Measurements from ENCODE around the gene RBPMS2. TPM values are rescaled to one million over a fixed set of nuclear protein-coding genes. Genes with fewer than 3 reads are reported as not detected.

Gene RBPMS2
- total RNA-seq, 2 donors from 2014 or later, result 0.26 to 0.33 TPM

- WGBS, 2 donors, result 73 to 75% methylated on average over 2 of the region's 2 CpGs
- ATAC-seq, result no peak
- no peaks in the 10 kb centered on the region for H3K9me3 ChIP-seq
- TF ChIP-seq CTCF (IDR thresholded peaks at IDR 0.05), result no peak
- no peak for TF ChIP-seq POLR2A (IDR thresholded peaks at IDR 0.05)
- intact Hi-C loops (cut with DNase I), result no loop called here
- no peak for DNase-seq
- H3K27me3 ChIP-seq, result no peaks in the 10 kb centered on the region
- no peak overlapping the region for H3K27ac ChIP-seq
- peaks cover 15% of the 10 kb centered on the region for H3K4me1 ChIP-seq
- H3K36me3 ChIP-seq (replicated peaks in 1 of 2; ENCODE audit: insufficient read depth in 1 of 2, low read depth in 2 of 2), result no peaks in the 10 kb centered on the region
- H3K4me3 ChIP-seq, result no peak overlapping the region
Measured at GRCh38 chr15:64779024-64779423, 3.6 kb upstream of the RBPMS2 start.

- no peak for DNase-seq
Measured at GRCh38 chr15:64776402-64776786, 1.0 kb upstream of the RBPMS2 start.

GRCh38 chr15:64774629-64775493, 528 bp downstream of the RBPMS2 start:
- DNase-seq (peak; percentile 7 to 29 (median 26)), ATAC-seq (peak; percentile 45)
- peaks cover 7% of the 10 kb centered on the region for H3K4me1 ChIP-seq
- H3K27ac ChIP-seq, result no peak overlapping the region
- no peak for TF ChIP-seq POLR2A (IDR thresholded peaks at IDR 0.05)
- intact Hi-C loops (cut with DNase I), result no loop called here
- H3K36me3 ChIP-seq (replicated peaks in 1 of 2; ENCODE audit: insufficient read depth in 1 of 2, low read depth in 2 of 2), result no peaks in the 10 kb centered on the region
- H3K4me3 ChIP-seq, result peak overlapping the region in 1 of 2 donors; percentile 56
- 1% methylated on average over 99 of the region's 115 CpGs; no CpG with 5 or more reads in 1 of the 2 donors for WGBS, 2 donors
- no peaks in the 10 kb centered on the region for H3K27me3 ChIP-seq
- no peaks in the 10 kb centered on the region for H3K9me3 ChIP-seq

More at GRCh38 chr15:64776402-64776786, 1.0 kb upstream of the RBPMS2 start:
- WGBS, 2 donors, result 53 to 65% methylated on average over 24 of the region's 25 CpGs
- no peaks in the 10 kb centered on the region for H3K9me3 ChIP-seq
- no peak overlapping the region for H3K27ac ChIP-seq
- no peak for TF ChIP-seq CTCF (IDR thresholded peaks at IDR 0.05)
- TF ChIP-seq POLR2A (IDR thresholded peaks at IDR 0.05), result no peak
- no peak for ATAC-seq
- no peaks in the 10 kb centered on the region for H3K27me3 ChIP-seq
- H3K4me3 ChIP-seq, result no peak overlapping the region
- intact Hi-C loops (cut with DNase I), result no loop called here
- no peaks in the 10 kb centered on the region for H3K36me3 ChIP-seq (replicated peaks in 1 of 2; ENCODE audit: insufficient read depth in 1 of 2, low read depth in 2 of 2)
- H3K4me1 ChIP-seq, result peaks cover 12% of the 10 kb centered on the region

- no peaks in the 10 kb centered on the region for H3K36me3 ChIP-seq (replicated peaks in 1 of 2; ENCODE audit: insufficient read depth in 1 of 2, low read depth in 2 of 2)
- intact Hi-C loops (cut with DNase I), result no loop called here
- no peak overlapping the region for H3K27ac ChIP-seq
- TF ChIP-seq POLR2A (IDR thresholded peaks at IDR 0.05) (no peak), CTCF (IDR thresholded peaks at IDR 0.05) (no peak)
- DNase-seq (no peak), ATAC-seq (no peak)
- H3K4me3 ChIP-seq, result no peak overlapping the region
- peaks cover 7% of the 10 kb centered on the region for H3K4me1 ChIP-seq
- H3K27me3 ChIP-seq, result no peaks in the 10 kb centered on the region
- H3K9me3 ChIP-seq, result no peaks in the 10 kb centered on the region
- WGBS, 2 donors, result 81 to 91% methylated on average over 12 to 21 of the region's 21 CpGs
Measured at GRCh38 chr15:64774037-64774628, 1.3 kb downstream of the RBPMS2 start.

- intact Hi-C loops (cut with DNase I), result no loop called here
- no peak for TF ChIP-seq POLR2A (IDR thresholded peaks at IDR 0.05)
- no peak for TF ChIP-seq CTCF (IDR thresholded peaks at IDR 0.05)
- peaks cover 7% of the 10 kb centered on the region for H3K4me1 ChIP-seq
- 92 to 95% methylated on average over 2 of the region's 2 CpGs for WGBS, 2 donors
- ATAC-seq, result no peak
- H3K9me3 ChIP-seq, result no peaks in the 10 kb centered on the region
- no peaks in the 10 kb centered on the region for H3K27me3 ChIP-seq
- no peaks in the 10 kb centered on the region for H3K36me3 ChIP-seq (replicated peaks in 1 of 2; ENCODE audit: insufficient read depth in 1 of 2, low read depth in 2 of 2)
- no peak overlapping the region for H3K27ac ChIP-seq
- no peak overlapping the region for H3K4me3 ChIP-seq
- DNase-seq, result no peak
Measured at GRCh38 chr15:64773606-64774005, 1.8 kb downstream of the RBPMS2 start.
